Stimulated activated CD4-positive, alpha-beta T cell treated with anti-CD3 and anti-CD28 coated beads, TNF-alpha, amount 100 ng/mL, for 1 hour (primary cell): ENCODE data around the gene MED12L.
"Not testable (repeated sequence)": the region's sequence is repeated elsewhere in the genome, so short reads cannot be mapped to it uniquely, and the experiment has no call there.

ENCODE experiments used
- DNase-seq, 3 donors: peaks; one replicate each; pipeline ENCODE4 v3.0.0-alpha.2; 2020; ENCODE audit warnings: low read depth in 3 of 3, low spot score in 1 of 3

Gene MED12L

GRCh38 chr3:151371526-151371925 lies 286.1 kb downstream of the MED12L start:
- no peak for DNase-seq

GRCh38 chr3:151372063-151372820 lies 286.8 kb downstream of the MED12L start:
- no peak for DNase-seq

GRCh38 chr3:151377768-151378385 lies 292.4 kb downstream of the MED12L start:
- no peak for DNase-seq

- DNase-seq: no peak
Observed at GRCh38 chr3:151379083-151379734, 293.7 kb downstream of the MED12L start.

GRCh38 chr3:151382671-151383070 lies 297.2 kb downstream of the MED12L start:
- no peak for DNase-seq

- DNase-seq: no peak
Observed at GRCh38 chr3:151383111-151383510, 297.6 kb downstream of the MED12L start.

GRCh38 chr3:151383956-151384355 lies 298.5 kb downstream of the MED12L start:
- no peak for DNase-seq

- no peak for DNase-seq
Observed at GRCh38 chr3:151384741-151385174, 299.3 kb downstream of the MED12L start, which contains the start of gene P2RY12. P2RY12 (minus strand) TSS chr3:151384753; CDS start chr3:151338845, 45,908 bp downstream.

- DNase-seq: no peak
Observed at GRCh38 chr3:151386056-151386455, 300.6 kb downstream of the MED12L start.

GRCh38 chr3:151387432-151387831 lies 302.0 kb downstream of the MED12L start:
- no peak for DNase-seq

GRCh38 chr3:151387842-151388241 lies 302.4 kb downstream of the MED12L start:
- no peak for DNase-seq

- DNase-seq: no peak
Observed at GRCh38 chr3:151391720-151392119, 306.3 kb downstream of the MED12L start.

GRCh38 chr3:151392191-151392590 lies 306.7 kb downstream of the MED12L start:
- DNase-seq: not testable (repeated sequence)

GRCh38 chr3:151393146-151393830 lies 307.8 kb downstream of the MED12L start:
- no peak for DNase-seq

- no peak for DNase-seq
Observed at GRCh38 chr3:151393941-151394340, 308.5 kb downstream of the MED12L start.

GRCh38 chr3:151394611-151395010 lies 309.1 kb downstream of the MED12L start:
- no peak for DNase-seq

- no peak for DNase-seq
Observed at GRCh38 chr3:151395806-151396205, 310.3 kb downstream of the MED12L start.

- DNase-seq: no peak
Observed at GRCh38 chr3:151398895-151399294, 313.4 kb downstream of the MED12L start.

- DNase-seq: no peak
Observed at GRCh38 chr3:151400341-151400740, 314.9 kb downstream of the MED12L start.

GRCh38 chr3:151402349-151402748 lies 316.9 kb downstream of the MED12L start:
- DNase-seq: no peak

GRCh38 chr3:151403246-151403645 lies 317.8 kb downstream of the MED12L start:
- DNase-seq: no peak
